Activated T-helper 17 cell treated with anti-CD3 and anti-CD28 coated beads, Interleukin-2, amount 50 U/mL, for 72 hours (primary cell): ENCODE data around the gene L3MBTL3. TPM values are rescaled to one million over a fixed set of nuclear protein-coding genes. Genes with fewer than 3 reads are reported as not detected.
A peak's percentile ranks its signal among the peaks of the same experiment; 100 is the strongest.

Source experiments
- ATAC-seq: fragments of 150-1000 bp; cut with Tn5 transposase; replicated peaks from 2 replicates; pipeline ENCODE4 v1.10.0; 2021; ENCODE audit warnings: mild to moderate bottlenecking, moderate library complexity
- H3K27ac Mint-ChIP-seq: one replicate; pipeline ENCODE4 v1.8.0; 2022; ENCODE audit warnings: mixed read lengths
- H3K27me3 Mint-ChIP-seq: one replicate; pipeline ENCODE4 v1.8.0; 2022; ENCODE audit warnings: mixed read lengths
- H3K36me3 Mint-ChIP-seq: one replicate; pipeline ENCODE4 v1.8.0; 2022; ENCODE audit warnings: low read depth, mild to moderate bottlenecking, mixed read lengths
- H3K4me1 Mint-ChIP-seq: one replicate; pipeline ENCODE4 v1.8.0; 2022; ENCODE audit warnings: mixed read lengths
- H3K4me3 Mint-ChIP-seq: one replicate; pipeline ENCODE4 v1.8.0; 2022; ENCODE audit warnings: mild to moderate bottlenecking, mixed read lengths
- H3K9me3 Mint-ChIP-seq: one replicate; pipeline ENCODE4 v1.8.0; 2022; ENCODE audit warnings: mixed read lengths
- total RNA-seq, 2 donors: library from RNA; stranded (reverse); gene quantifications; one replicate each; pipeline ENCODE4 v1.2.3, GENCODE V29; 2022

L3MBTL3 gene
- total RNA-seq, 2 donors from 2014 or later: 4.4 to 5.9 TPM

GRCh38 chr6:130012728-130013127 is 5.7 kb upstream of the L3MBTL3 start:
- no peaks in the 10 kb centered on the region for H3K9me3 Mint-ChIP-seq
- H3K4me3 Mint-ChIP-seq: no peak overlapping the region
- no peaks in the 10 kb centered on the region for H3K4me1 Mint-ChIP-seq
- no peak overlapping the region for H3K27ac Mint-ChIP-seq
- peaks cover 6% of the 10 kb centered on the region for H3K27me3 Mint-ChIP-seq
- no peak for ATAC-seq
- H3K36me3 Mint-ChIP-seq: no peaks in the 10 kb centered on the region

DNA sequence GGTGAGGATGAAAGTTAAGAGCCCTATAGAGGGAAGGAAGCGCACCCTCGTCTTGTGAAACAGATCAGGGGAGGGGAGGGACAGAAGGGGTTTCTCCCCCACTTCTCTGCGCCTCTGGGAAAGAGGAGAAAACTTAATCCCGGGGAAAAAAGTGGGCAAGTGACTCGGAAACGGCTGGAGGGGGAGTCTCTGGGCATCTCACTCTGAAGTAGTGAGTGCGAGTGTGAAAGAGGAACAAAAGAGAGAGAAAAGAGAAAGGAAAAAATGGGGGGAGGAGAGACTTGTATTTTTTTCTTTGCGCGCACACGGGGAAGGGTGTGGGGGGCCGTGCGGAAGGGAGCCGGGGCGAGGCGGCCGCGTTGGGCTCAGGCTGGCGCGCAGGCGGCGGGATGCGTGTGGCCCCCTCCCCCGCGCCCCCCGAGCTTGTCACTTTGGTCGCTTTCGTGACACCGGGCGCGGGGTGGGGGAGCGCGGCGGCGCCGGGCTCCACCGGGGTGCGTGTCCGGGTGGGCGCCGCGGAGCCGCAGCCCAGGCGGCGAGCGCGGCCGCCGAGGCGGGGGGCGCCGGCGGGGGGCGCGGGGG is 454 bp downstream of the L3MBTL3 start:
- peaks cover 13% of the 10 kb centered on the region for H3K36me3 Mint-ChIP-seq
- ATAC-seq: peak; percentile 32
- peak overlapping the region; percentile 97 for H3K27ac Mint-ChIP-seq
- peak overlapping the region; percentile 99 for H3K4me3 Mint-ChIP-seq
- peaks cover 14% of the 10 kb centered on the region for H3K4me1 Mint-ChIP-seq
- no peaks in the 10 kb centered on the region for H3K9me3 Mint-ChIP-seq
- no peaks in the 10 kb centered on the region for H3K27me3 Mint-ChIP-seq

GRCh38 chr6:130019326-130020072 is 1.1 kb downstream of the L3MBTL3 start:
- Mint-ChIP-seq H3K27ac (no peak overlapping the region), H3K27me3 (no peaks in the 10 kb centered on the region), H3K9me3 (no peaks in the 10 kb centered on the region), H3K4me1 (peaks cover 14% of the 10 kb centered on the region), H3K4me3 (peak overlapping the region; percentile 99), H3K36me3 (peaks cover 13% of the 10 kb centered on the region)
- peak; percentile 18 for ATAC-seq

DNA sequence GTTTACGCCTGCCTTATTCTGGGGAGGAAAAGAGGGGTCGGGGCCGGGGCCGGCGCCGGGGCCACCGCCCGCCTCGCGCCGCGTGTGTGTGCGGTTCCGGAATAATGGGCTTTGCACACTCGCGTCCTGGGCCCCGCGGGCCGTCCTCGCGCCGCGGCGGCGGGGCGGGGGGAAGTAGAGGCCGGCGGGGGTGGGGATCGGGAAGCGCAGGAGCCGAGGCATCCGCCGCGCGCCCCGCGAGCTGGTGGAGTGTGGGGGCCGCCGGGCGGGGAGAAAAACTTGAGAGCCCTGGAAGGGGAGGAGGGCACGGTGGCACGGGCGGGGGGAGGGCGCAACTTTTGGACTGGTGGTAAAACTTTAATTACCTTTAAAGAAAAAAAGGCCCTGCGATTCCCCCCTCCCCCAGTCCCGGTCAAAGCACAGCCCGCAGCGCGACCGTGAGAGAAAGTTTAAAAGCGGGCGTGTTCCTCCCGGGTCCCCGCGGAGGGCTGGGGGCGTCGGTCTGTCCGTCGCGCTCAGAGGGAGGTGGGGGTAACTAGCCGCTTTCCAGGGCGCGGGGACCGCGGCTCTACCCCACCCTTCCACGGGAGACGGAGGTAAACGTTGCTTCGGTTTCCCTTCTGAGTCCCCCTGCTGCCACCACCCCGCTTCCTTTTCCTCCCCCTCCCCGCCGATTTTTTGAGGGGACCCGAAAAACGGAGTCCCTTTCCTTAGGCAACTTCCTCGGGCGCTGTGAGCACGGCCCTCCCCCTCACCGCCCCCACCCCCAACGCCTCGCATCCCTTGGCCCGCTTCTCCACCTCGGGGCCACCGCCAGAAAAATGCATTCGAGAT is 1.9 kb downstream of the L3MBTL3 start:
- H3K27ac Mint-ChIP-seq: peak overlapping the region; percentile 89

DNA sequence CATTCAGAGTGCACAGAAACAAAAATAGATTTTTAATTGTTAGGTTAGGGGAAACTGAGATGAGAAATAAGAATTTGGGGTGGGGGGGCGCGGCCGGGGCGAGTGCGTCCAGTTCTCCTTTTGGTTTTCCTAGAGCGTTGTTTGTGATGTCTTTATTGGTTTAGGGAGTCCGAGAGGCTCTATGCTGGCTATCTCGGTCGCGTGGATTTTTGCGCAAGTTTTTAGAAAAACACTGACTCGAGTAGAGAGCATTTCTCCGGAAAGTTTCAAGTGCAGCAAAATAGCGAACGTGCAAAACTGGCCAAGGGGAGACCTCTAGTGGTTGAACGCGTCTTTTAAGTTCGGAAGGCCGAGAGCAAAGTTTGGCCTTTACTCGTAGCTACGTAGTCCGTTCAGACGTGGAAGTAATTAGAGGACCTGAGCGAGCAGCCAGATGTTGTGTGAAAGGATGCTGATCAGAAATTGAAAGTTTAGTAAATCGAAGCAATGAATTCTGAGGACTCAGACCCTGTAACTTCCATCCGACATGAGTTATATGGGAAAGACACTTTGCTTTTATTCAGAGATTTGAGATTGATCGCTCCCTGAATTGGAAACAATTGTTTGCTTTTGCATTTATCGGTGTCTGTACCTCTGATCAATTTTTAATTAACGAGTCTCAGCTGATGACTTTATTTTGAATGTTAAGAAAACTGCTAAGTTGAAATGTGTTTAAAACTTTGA is 2.7 kb downstream of the L3MBTL3 start:
- H3K9me3 Mint-ChIP-seq: no peaks in the 10 kb centered on the region

More for the DNA sequence above, 1.9 kb downstream of the L3MBTL3 start:
- peaks cover 18% of the 10 kb centered on the region for H3K4me1 Mint-ChIP-seq
- peak; percentile 11 for ATAC-seq
- no peaks in the 10 kb centered on the region for H3K9me3 Mint-ChIP-seq
- H3K4me3 Mint-ChIP-seq: peak overlapping the region; percentile 95
- peaks cover 21% of the 10 kb centered on the region for H3K36me3 Mint-ChIP-seq
- no peaks in the 10 kb centered on the region for H3K27me3 Mint-ChIP-seq

DNA sequence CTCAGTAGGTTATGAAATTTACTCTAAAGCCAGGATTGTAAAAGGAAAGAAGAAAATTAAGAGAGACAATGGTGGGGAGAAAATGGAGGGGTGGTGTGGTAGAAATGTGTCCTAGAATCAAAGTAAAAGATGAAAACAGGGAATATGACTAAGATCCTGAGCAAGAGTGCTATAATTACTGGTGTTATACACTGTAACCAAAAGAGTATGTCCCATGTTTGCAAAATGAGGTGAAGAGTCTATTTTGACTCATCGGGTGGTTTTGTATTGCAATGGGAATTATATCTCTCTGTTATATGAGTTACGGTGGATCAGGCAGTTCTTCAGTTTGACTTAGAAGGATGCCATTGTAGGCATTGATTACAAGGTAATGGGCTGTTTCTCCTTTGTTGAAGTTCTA is 8.5 kb downstream of the L3MBTL3 start:
- H3K4me3 Mint-ChIP-seq: peak overlapping the region; percentile 68
- H3K9me3 Mint-ChIP-seq: no peaks in the 10 kb centered on the region
- peaks cover 57% of the 10 kb centered on the region for H3K4me1 Mint-ChIP-seq
- no peaks in the 10 kb centered on the region for H3K27me3 Mint-ChIP-seq
- ATAC-seq: peak; percentile 88
- H3K27ac Mint-ChIP-seq: peak overlapping the region; percentile 64
- peaks cover 20% of the 10 kb centered on the region for H3K36me3 Mint-ChIP-seq

More for the DNA sequence above, 2.7 kb downstream of the L3MBTL3 start:
- Mint-ChIP-seq H3K27me3 (no peaks in the 10 kb centered on the region), H3K27ac (peak overlapping the region; percentile 89), H3K36me3 (peaks cover 27% of the 10 kb centered on the region), H3K4me3 (peak overlapping the region; percentile 95), H3K4me1 (peaks cover 25% of the 10 kb centered on the region)
- peak; percentile 75 for ATAC-seq

GRCh38 chr6:130027948-130028347 is 9.6 kb downstream of the L3MBTL3 start:
- Mint-ChIP-seq H3K4me3 (peak overlapping the region; percentile 68), H3K36me3 (peaks cover 26% of the 10 kb centered on the region), H3K4me1 (peaks cover 51% of the 10 kb centered on the region), H3K27me3 (no peaks in the 10 kb centered on the region), H3K9me3 (no peaks in the 10 kb centered on the region), H3K27ac (peak overlapping the region; percentile 44)
- ATAC-seq: peak; percentile 43

DNA sequence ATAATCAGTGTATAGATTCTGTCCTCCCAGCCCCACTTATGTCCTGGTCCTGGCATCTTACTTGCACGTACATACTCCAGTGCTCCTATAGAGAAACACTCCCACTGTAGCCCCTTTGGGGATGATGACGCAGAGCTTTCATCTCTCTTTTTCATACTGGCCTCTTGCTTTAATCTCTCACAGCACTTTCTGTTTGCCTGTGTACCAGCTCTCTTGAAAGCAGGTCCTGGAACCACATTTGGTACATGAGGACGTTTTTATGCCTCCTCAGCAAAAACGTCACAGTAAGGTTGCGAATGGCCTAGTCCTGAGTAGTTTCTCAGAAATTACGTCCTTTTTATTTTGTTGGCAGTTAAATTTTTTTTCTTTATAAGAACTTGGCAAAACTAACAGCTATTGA is 10.8 kb downstream of the L3MBTL3 start:
- Mint-ChIP-seq H3K27ac (peak overlapping the region; percentile 66), H3K27me3 (no peaks in the 10 kb centered on the region), H3K9me3 (no peaks in the 10 kb centered on the region), H3K4me1 (peaks cover 55% of the 10 kb centered on the region), H3K36me3 (peaks cover 26% of the 10 kb centered on the region), H3K4me3 (peak overlapping the region; percentile 68)
- ATAC-seq: peak; percentile 72

GRCh38 chr6:130032758-130033340 is 14.5 kb downstream of the L3MBTL3 start:
- peaks cover 6% of the 10 kb centered on the region for H3K36me3 Mint-ChIP-seq
- no peak for ATAC-seq
- H3K4me1 Mint-ChIP-seq: peaks cover 50% of the 10 kb centered on the region
- H3K9me3 Mint-ChIP-seq: no peaks in the 10 kb centered on the region
- H3K4me3 Mint-ChIP-seq: no peak overlapping the region
- no peaks in the 10 kb centered on the region for H3K27me3 Mint-ChIP-seq
- no peak overlapping the region for H3K27ac Mint-ChIP-seq

DNA sequence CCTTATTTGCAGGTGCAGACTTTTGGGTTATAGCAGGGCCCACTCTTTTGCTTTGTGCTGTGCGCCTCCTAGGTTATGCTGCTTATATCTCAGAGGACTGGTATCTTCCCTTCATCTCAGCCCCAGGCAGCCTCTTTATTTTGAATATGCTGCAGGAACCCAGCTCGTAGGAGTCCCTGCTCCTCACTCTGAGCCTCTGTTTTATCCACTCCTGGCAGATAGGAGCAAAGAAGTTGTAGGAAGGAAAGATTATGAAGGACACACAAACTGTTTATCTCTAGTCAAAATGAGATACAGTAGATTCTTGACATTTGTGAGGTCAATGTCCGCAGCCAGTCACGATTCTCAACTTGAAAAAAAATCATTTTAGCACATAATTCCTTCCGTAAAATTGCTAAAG is 15.6 kb downstream of the L3MBTL3 start:
- Mint-ChIP-seq H3K27me3 (no peaks in the 10 kb centered on the region), H3K27ac (peak overlapping the region; percentile 51), H3K4me1 (peaks cover 42% of the 10 kb centered on the region), H3K4me3 (peak overlapping the region; percentile 68), H3K9me3 (no peaks in the 10 kb centered on the region), H3K36me3 (peaks cover 6% of the 10 kb centered on the region)
- no peak for ATAC-seq

GRCh38 chr6:130034378-130035146 is 16.2 kb downstream of the L3MBTL3 start:
- no peaks in the 10 kb centered on the region for H3K9me3 Mint-ChIP-seq
- peak overlapping the region; percentile 51 for H3K27ac Mint-ChIP-seq
- H3K27me3 Mint-ChIP-seq: no peaks in the 10 kb centered on the region
- H3K4me3 Mint-ChIP-seq: peak overlapping the region; percentile 68
- peaks cover 41% of the 10 kb centered on the region for H3K4me1 Mint-ChIP-seq
- ATAC-seq: peak; percentile 91
- H3K36me3 Mint-ChIP-seq: peaks cover 6% of the 10 kb centered on the region

DNA sequence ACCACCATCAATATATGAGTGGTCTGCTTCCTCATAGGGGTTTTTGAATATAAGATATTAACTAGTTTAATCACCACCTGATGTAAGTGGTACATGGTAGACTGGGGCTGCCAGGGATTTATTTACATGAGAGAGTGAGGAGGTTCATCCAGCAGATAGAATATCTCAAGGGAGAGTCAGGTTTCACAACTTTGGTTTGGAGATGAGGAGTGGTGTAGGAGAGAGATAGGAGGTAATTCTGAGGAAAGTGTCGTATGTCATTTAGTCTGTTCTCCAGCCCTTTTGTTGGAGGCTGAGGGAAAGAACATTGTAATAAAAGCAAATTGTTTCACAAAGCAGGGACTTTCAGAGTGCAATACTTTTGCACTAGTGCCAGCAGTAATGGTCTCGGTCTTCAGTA is 16.8 kb downstream of the L3MBTL3 start:
- Mint-ChIP-seq H3K36me3 (peaks cover 6% of the 10 kb centered on the region), H3K4me1 (peaks cover 44% of the 10 kb centered on the region), H3K9me3 (no peaks in the 10 kb centered on the region), H3K4me3 (peak overlapping the region; percentile 68), H3K27me3 (no peaks in the 10 kb centered on the region), H3K27ac (peak overlapping the region; percentile 51)
- ATAC-seq: no peak

- H3K4me1 Mint-ChIP-seq: peaks cover 53% of the 10 kb centered on the region
- no peak overlapping the region for H3K4me3 Mint-ChIP-seq
- no peak for ATAC-seq
Observed at GRCh38 chr6:130037207-130037811, 18.9 kb downstream of the L3MBTL3 start.

More at GRCh38 chr6:130037207-130037811, 18.9 kb downstream of the L3MBTL3 start:
- peaks cover 5% of the 10 kb centered on the region for H3K36me3 Mint-ChIP-seq
- no peaks in the 10 kb centered on the region for H3K27me3 Mint-ChIP-seq
- H3K9me3 Mint-ChIP-seq: no peaks in the 10 kb centered on the region
- H3K27ac Mint-ChIP-seq: no peak overlapping the region
